22Rv1 (cell line): ENCODE data around the gene APIP.
"Not testable (repeated sequence)": the region's sequence is repeated elsewhere in the genome, so short reads cannot be mapped to it uniquely, and the experiment has no call there.

Experiments
- H3K27ac ChIP-seq: fragments of 450-650 bp; 2 replicates; pipeline ENCODE4 v1.5.1; 2017
- ZFX ChIP-seq: fragments of 450-650 bp; IDR thresholded peaks from 2 replicates; pipeline ENCODE4 v1.6.1; 2017; ENCODE audit warnings: antibody characterized with exemption, borderline replicate concordance
- TF ChIP-seq, protein P1 (sequence below): fragments of 450-650 bp; IDR thresholded peaks from 2 replicates; pipeline ENCODE4 v1.5.1; 2017; ENCODE audit warnings: mild to moderate bottlenecking

Gene APIP

GRCh38 chr11:34897171-34897870, 18.9 kb downstream of the APIP start:
- no peak for TF ChIP-seq ZFX
- TF ChIP-seq, protein P1, sequence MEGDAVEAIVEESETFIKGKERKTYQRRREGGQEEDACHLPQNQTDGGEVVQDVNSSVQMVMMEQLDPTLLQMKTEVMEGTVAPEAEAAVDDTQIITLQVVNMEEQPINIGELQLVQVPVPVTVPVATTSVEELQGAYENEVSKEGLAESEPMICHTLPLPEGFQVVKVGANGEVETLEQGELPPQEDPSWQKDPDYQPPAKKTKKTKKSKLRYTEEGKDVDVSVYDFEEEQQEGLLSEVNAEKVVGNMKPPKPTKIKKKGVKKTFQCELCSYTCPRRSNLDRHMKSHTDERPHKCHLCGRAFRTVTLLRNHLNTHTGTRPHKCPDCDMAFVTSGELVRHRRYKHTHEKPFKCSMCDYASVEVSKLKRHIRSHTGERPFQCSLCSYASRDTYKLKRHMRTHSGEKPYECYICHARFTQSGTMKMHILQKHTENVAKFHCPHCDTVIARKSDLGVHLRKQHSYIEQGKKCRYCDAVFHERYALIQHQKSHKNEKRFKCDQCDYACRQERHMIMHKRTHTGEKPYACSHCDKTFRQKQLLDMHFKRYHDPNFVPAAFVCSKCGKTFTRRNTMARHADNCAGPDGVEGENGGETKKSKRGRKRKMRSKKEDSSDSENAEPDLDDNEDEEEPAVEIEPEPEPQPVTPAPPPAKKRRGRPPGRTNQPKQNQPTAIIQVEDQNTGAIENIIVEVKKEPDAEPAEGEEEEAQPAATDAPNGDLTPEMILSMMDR, result no peak
- no peak overlapping the region for H3K27ac ChIP-seq

- not testable (repeated sequence) for H3K27ac ChIP-seq
Observed at GRCh38 chr11:34896191-34896590, 20.0 kb downstream of the APIP start.

GRCh38 chr11:34893416-34893815, 22.8 kb downstream of the APIP start:
- no peak for TF ChIP-seq ZFX
- TF ChIP-seq, protein P1, result no peak
- no peak overlapping the region for H3K27ac ChIP-seq

- TF ChIP-seq, protein P1, result no peak
- TF ChIP-seq ZFX, result no peak
- H3K27ac ChIP-seq, result no peak overlapping the region
Observed at GRCh38 chr11:34891611-34892010, 24.6 kb downstream of the APIP start.

GRCh38 chr11:34890812-34891211, 25.4 kb downstream of the APIP start:
- peak overlapping the region; percentile 39 for H3K27ac ChIP-seq
- no peak for TF ChIP-seq ZFX
- TF ChIP-seq, protein P1, result peak; percentile 43

GRCh38 chr11:34890089-34890488, 26.1 kb downstream of the APIP start:
- no peak for TF ChIP-seq ZFX
- TF ChIP-seq, protein P1, result peak; percentile 54
- peak overlapping the region; percentile 39 for H3K27ac ChIP-seq

GRCh38 chr11:34887260-34887659, 28.9 kb downstream of the APIP start:
- TF ChIP-seq, protein P1, result no peak
- TF ChIP-seq ZFX, result no peak
- peak overlapping the region; percentile 42 for H3K27ac ChIP-seq

GRCh38 chr11:34886609-34887008, 29.6 kb downstream of the APIP start:
- peak overlapping the region; percentile 42 for H3K27ac ChIP-seq
- TF ChIP-seq, protein P1, result no peak
- TF ChIP-seq ZFX, result no peak
